ENCODE data around the gene ZNF37A. TPM values are rescaled to one million over a fixed set of nuclear protein-coding genes. Genes with fewer than 3 reads are reported as not detected.

Gene ZNF37A
- total RNA-seq, 2 donors from 2014 or later: 23.8 to 27.8 TPM

DNA sequence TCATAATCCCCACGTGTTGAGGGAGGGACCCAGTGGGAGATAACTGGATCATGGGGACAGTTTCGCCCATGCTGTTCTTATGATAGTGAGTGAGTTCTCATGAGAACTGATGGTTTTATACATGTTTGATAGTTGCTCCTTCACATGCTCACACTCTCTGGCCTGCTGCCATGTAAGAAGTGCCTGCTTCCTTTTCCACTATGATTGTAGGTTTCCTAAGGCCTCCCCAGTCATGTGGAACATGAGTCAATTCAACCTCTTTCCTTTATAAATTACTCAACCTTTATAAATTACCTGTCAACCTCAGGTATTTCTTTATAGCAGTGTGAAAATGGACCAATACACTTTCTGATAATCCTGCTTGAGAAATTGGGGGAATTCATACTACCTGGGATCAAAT lies 80.2 kb downstream of the ZNF37A start:
- H3K36me3 Mint-ChIP-seq: peaks cover 10% of the 10 kb centered on the region
- no peak overlapping the region for H3K27ac Mint-ChIP-seq
- H3K4me1 Mint-ChIP-seq (ENCODE audit: low read depth in 2 of 2): no peaks in the 10 kb centered on the region
- no peaks in the 10 kb centered on the region for H3K27me3 Mint-ChIP-seq
- H3K9me3 Mint-ChIP-seq: peaks cover 12% of the 10 kb centered on the region
- H3K4me3 Mint-ChIP-seq: no peak overlapping the region
- ATAC-seq (no peak), DNase-seq (ENCODE audit: low spot score) (no peak)

DNA sequence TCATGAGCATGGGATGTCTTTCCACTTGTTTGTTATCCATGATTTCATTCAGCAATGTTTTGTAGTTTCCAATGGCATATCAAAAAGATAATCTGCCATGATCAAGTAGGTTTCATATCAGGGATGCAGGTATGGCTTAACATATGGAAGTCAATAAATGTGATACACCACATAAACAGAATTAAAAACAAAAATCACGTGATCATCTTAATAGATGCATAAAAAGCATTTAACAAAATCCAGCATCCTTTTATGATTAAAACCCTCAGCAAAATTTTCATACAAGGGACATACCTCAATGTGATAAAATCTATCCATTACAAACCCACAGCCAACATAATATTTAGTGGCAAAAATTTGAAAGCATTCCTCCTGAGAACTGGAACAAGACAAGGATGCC lies 90.3 kb downstream of the ZNF37A start:
- Mint-ChIP-seq H3K4me1 (ENCODE audit: low read depth in 2 of 2) (no peaks in the 10 kb centered on the region), H3K4me3 (no peak overlapping the region), H3K27ac (no peak overlapping the region), H3K9me3 (peaks cover 21% of the 10 kb centered on the region), H3K27me3 (no peaks in the 10 kb centered on the region), H3K36me3 (peaks cover 29% of the 10 kb centered on the region)
- no peak for ATAC-seq
- DNase-seq (ENCODE audit: low spot score): no peak

Other genes with a start within 250 kb of the ZNF37A start
- gene ZNF248, start 236.7 kb upstream of the ZNF37A start, total RNA-seq: 10 to 100 TPM in 1 of 2 donors, 1 to 10 TPM in 1; 8.3 to 10.2 TPM
- 10 to 100 TPM in 1 of 2 donors, 1 to 10 TPM in 1; 4.7 to 10.5 TPM for gene ZNF25, start 117.7 kb upstream of the ZNF37A start, total RNA-seq
- gene ZNF33A, start 83.7 kb upstream of the ZNF37A start, total RNA-seq: 10 to 100 TPM; 26.4 to 29.6 TPM